ENCODE results near the gene TSPEAR.
"Not testable (repeated sequence)": the region's sequence is repeated elsewhere in the genome, so short reads cannot be mapped to it uniquely, and the experiment has no call there.

TSPEAR gene

GRCh38 chr21:44648557-44649311, 62.6 kb downstream of the TSPEAR start:
- no peak for TF ChIP-seq CTCF (IDR thresholded peaks at IDR 0.05)

GRCh38 chr21:44647222-44647552, 64.2 kb downstream of the TSPEAR start:
- TF ChIP-seq CTCF (IDR thresholded peaks at IDR 0.05) = no peak

- not testable (repeated sequence) for TF ChIP-seq CTCF (IDR thresholded peaks at IDR 0.05)
Observed at GRCh38 chr21:44646366-44647221, 64.8 kb downstream of the TSPEAR start, which contains the start of gene KRTAP10-11. TSS of gene KRTAP10-11 (plus strand) at chr21:44646414. CDS start at chr21:44646459, 45 bp downstream.

- TF ChIP-seq CTCF (IDR thresholded peaks at IDR 0.05) = no peak
Observed at GRCh38 chr21:44644878-44645277, 66.5 kb downstream of the TSPEAR start.

- TF ChIP-seq CTCF (IDR thresholded peaks at IDR 0.05) = no peak
Observed at GRCh38 chr21:44643741-44644310, 67.5 kb downstream of the TSPEAR start.

GRCh38 chr21:44640761-44641160, 70.6 kb downstream of the TSPEAR start:
- TF ChIP-seq CTCF (IDR thresholded peaks at IDR 0.05) = no peak

- no peak for TF ChIP-seq CTCF (IDR thresholded peaks at IDR 0.05)
Observed at GRCh38 chr21:44639331-44639655, 72.1 kb downstream of the TSPEAR start.

All from LNCAP (cell line).